NCI-H1417 treated with DMSO at 0.1 percent for 48 hours (cell line): ENCODE measurements around the gene STAU1.
"Not testable (repeated sequence)": the region's sequence is repeated elsewhere in the genome, so short reads cannot be mapped to it uniquely, and the experiment has no call there.

Source experiments
- DNase-seq: peaks from one replicate; lab custom pipeline; 2025; lab: John Stamatoyannopoulos, UW

The STAU1 gene

DNA sequence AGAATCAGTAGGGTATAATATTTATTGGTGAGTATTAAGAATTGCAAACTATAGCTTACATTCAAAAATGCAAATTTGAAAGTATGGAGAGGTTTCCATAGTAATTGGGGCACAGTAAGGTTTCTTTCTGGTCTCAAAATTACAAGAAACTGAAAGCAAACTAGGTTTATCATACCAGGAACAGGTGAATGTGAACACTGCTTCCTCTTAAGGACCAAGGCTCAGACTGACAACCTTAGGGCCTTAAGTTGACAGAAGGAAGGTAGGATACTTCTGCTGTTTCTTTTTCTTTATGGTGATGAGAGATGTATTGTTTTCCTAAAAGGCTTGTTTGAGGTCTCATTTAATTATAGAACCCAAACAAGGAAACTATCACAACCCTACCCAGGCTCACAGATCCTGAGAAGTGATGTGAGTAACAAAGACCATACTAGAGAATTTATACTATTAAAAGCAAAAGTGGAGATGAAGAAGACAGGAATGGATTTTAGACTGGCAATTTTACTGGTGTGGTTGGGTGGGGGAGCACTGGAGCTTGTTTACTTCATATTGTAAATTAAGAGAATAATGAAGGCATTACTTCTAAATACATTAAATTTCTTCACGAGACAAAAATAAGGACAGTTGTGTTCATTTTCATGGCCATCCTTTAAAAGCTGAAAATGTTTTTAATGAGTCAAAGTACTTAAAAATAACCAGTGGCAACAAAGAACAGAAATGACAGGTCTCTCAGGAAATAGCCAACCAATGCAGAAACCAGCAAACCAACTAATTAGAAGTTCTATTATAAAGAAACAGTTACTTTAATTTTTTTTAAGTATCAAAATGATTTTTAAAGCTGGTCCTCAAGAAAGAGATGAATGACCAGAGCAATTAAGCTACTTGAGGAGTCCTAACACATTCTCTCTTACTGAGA lies 21.3 kb downstream of the STAU1 start:
- DNase-seq: no peak

DNA sequence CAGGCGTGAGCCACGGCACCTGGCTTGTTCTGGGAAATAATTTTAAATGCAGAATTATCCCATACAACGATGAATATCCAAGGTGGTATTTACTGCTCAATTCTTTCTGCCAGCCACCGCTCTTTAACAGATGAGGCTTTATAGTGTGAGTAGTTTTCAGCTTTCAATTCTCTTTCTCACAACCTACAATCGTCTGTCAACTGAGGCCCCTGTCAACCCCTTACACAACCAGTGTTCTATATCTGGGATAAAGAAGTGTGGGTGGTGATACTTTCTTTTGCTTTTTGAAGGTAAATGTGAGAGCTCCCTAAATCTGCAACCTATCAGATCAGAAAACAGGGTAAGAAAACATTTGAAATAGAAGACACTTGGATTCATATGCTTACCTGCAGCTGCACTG lies 22.5 kb downstream of the STAU1 start:
- no peak for DNase-seq

DNA sequence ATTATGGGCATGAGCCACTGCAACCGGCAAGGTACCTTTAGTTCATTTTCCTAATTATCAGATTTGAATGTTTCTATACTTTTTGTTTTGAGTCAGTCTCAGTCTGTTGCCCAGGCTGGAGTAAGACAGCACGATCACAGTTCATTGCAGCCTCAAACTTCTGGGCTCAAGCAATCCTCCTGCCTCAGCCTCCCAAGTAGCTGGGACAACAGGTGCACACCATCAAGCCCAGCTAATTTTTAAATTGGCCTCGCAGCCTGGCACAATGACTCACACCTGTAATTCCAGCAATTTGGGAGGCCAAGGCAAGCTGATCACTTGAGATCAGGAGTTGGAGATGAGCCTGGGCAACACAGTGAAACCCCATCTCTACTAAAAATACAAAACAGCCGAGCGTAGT lies 24.4 kb downstream of the STAU1 start:
- no peak for DNase-seq

DNA sequence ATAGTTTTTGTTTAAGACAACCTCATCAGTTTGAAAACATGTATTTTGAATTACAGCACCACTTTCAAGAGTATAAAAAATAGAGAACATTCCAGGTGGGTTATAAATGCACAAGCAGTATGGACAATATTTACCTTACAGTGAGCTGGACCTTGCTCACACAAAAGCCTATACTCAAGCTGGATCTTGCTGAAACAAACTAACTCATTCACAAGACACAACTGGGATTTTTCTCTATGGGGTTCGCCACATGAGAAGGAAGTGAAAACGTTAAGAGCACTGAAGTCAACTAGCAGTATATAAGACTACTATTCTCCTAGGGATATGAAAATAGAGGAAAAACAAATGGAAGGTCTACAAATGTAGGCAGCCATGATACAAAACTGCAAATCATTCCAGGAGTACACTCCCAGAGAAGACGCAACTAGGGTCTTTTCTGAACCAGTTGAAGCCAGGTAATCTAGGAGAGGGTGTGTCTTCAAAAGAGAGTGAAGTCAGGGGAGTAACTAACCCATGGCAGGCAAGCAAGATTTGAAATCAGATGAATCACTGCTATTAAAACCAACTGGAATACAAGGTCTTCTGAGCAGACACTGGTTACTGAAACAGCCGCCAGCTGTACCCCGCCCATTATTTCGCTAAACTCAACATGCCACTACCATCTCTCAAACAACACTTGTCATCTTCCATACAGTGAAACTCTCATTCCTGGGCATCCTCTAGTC lies 26.5 kb downstream of the STAU1 start:
- DNase-seq: no peak

DNA sequence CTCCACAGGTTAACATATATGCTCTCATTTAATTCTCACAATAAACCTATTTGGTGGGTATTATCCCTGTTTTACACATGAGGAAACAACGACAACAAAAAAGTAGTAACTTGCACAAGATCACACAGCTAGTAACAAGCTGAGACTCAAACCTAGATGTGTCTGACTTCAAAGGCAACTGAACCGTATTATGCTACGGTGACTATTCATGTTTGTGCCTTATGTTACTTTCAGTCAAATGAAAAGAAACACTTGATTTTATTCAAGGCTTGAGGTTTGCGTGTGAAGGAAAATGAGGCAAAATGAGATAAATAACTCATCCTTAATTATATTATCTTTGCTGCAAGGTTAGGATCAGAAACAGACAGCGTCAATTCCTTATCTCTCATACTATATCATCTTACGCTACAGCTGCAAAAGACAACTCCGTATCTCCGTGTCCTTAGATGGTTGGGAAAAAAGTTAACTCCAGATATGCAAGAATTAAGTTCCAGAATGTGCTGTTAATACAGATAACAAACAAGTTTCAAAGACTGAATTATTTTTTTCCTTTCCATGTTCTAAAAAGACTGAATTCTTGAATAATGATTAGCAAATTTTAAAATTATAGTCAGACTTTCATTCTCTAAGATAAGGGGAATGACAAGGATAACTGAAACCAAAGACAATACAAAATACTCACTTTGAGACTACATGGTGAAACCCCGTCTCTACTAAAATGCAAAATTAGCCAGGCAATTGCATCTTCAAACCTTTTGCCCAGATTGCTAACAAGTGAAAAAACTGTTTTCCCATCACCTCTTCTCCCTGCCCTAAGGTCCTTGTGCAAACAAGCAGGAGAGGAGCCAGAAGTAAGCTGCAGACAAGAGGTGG lies 27.8 kb downstream of the STAU1 start:
- DNase-seq: no peak

DNA sequence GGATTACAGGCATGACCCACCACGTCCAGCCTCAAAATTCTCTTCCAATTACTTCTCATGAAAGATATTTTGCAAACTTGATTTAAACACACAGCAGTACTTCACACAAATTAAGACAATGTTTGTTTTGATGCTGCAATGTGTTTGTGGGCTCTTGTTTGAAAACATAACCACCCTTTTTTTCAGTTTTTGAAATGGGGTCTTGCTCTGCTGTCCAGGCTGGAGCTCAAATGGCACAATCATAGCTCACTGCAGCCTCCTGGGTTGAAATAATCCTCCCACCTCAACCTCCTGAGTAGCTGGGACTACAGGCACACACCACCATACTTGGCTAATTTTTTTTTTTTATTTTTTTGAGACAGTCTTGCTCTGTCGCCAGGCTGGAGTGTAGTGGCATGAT lies 31.0 kb downstream of the STAU1 start:
- DNase-seq: no peak

DNA sequence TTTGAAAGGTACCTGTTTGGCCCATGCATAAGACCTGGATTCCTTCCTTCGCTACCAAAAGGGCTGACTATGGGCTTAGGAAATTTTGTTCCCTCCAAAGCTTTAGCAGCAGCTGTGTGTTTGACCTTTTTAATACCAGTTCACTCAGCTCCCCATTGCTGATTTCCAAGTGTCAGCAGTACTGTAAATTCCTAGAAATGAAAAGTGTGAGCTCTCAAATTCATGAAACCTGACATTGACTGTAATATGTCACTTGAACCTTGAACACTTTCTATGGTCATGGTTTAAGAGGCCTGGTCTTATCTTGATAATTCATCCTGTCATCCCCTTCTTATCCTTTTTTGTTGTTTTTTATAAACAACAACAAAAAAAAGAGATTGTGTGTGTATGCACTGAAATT lies 31.7 kb downstream of the STAU1 start:
- DNase-seq: no peak

DNA sequence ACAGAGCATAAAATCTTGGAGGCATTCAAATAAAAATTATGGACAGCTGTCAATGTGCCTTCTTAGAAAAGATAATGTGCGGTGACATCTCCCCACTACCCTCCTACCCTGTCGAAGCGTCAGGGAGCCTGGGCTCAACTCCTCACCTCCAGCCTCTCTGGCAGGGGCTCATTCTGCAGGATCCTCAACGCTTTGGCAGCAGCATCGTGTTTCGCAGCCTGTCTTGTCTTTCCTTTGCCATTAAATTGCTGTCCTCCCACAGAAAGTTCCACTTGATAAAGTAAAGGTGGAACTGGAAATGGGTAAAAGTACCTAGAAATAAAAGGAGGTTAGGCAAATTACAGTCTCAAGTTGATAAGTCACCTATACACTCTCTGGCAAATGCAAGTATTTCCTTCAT lies 36.7 kb downstream of the STAU1 start:
- no peak for DNase-seq

DNA sequence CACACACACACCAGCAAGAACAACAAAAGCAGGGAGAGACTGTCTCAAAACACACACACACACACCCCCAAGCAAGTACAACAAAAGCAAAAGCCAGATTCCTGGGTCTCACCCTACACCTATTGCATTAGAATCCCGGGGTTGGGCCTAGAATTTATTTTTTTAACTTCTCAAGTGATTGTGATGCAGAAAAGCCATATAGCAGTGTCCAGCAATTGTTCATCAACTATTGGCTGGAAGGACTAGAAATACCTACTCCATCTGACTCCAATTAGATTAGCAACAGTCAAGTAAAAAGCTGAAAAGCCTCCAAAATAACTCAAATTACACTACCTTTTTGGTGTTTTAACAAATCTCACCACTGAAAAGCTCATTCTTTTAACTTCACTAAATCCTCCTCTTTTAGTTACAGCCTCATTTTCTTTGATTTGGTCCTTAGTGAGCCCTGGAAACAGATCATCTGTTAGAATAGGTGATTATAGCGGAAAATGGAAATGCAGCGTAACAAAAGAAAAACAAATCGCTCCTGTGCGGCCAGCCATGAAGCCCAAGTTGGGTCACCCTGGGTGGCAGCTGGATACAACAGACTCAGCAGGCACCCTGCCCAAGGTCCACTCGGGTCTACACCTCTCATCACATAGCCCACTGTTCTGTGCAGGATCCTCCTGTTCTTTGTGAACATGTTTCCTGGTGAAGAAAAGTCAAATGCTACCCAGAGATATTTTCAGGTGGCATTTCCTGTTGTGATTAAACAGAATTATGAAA lies 38.7 kb downstream of the STAU1 start:
- no peak for DNase-seq

DNA sequence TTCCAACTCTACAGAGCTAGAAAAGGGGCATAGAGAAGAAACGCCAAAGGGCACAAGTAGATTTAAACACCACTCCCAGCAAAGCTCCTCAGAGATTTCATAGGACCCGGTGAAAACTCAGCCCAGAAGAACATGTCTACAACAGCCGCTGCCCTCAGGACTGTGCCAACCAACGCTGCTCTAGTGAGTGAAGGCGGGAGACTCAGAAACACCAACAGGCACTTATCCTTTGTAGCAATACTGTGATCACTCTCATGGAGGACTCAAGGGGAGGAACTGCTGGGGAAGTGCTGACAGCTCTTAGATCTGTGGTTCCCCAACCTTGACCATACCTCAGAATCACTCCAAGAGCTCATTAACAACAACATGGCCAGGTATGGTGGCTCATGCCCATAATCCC lies 39.5 kb downstream of the STAU1 start:
- DNase-seq: no peak

DNA sequence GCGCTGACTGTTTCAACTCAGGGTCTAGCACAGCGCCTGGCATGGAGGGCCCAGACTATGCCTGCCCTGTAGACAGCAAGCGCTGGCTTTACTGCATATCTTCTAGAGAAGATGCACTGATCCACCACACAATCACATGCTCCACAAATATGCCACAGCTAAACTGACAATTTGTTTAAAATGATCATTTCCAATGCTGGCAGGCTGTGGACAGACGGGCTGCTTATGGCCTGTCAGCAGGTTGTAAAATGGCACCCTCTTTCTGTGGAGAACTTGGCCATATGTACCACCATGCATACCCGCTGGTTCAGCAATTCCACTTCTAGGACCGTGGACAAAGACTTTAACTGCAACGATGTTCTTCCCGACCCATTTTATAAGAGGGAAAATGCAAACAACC lies 40.8 kb downstream of the STAU1 start:
- no peak for DNase-seq

DNA sequence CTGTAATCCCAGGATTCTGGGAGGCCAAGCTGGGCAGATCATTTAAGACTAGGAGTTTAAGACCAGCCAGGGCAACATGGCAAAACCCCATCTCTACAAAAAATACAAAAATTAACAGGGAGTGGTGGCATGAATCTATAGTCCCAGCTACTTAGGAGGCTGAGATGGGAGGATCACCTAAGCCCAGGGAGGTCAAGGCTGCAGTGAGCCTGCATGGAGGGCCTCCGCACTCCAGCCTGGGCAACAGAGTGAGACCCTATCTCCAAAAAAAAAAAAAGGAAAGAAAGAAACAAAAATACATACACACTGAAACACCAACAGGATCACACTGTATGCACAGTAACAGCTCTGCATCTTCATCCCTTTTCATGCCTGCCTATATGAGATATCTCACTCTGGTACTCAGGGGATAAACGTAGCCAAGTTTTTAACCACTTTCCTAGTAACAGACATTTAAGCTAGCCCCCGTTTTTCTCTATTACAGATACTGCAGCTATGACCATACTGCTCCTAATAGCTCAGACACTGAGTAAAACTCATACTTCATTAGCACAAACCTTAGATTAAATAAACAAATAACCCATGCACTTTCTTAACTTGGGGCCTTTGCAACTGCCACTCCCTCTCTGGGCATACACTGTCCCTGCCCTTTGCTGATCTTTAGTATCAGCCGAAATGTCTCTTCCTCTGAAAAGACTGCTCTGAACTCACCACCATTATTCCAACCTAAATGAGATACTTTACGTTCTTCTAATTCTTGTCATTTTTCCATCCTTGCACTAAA lies 41.5 kb downstream of the STAU1 start:
- DNase-seq: no peak

DNA sequence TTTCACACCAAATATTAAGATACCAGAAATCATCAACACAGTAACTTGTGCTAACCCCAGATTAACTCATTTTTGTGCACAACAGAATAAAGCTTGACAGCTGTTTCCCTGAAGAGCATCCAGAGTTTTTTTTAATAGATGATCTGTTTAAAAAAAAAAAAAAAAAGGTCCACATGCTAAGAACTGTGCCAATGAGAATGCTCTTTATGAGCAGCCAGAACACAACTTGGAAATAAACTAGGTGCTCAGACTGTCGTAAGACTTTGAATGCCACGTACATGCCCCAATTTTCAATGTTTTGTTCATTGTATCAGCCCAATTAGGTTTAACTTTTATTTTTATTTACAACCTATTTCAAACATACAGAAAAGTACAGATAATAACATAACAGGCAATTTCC lies 47.3 kb downstream of the STAU1 start:
- DNase-seq: no peak

DNA sequence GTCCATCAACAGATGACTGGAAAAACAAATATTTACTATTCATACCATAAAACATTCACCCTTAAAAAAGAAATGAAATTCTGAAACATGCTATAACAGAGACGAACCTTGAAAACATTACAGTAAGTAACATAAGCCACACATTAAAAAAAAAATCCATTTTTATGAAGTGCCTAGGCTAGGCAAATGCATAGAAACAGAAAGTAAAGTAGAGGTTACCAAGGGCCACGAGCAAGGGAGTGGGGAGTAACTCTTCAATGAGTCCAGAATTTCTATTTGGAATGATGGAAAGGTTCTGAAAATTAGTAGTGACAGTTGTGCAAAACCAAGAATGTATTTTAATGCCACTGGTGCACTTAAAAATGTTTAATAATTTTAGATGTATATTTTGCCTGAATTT lies 47.7 kb downstream of the STAU1 start:
- DNase-seq: no peak

DNA sequence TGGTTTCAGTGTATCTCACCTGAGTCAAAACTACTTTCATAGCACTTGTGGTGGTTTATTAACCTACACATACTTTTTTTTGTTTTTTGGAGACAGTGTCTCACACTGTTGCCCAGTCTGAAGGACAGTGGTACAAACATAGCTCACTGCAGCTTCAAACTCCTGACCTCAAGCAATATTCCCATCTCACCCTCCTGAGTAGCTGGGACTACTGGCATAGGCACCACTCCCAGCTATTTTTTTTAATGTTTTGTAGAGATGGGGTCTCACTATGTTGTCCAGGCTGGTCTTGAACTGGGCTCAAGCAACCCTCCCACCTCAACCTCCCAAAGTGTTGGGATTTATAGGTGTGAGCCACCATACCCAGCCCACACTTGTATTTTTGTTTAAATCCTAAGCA lies 49.7 kb downstream of the STAU1 start:
- DNase-seq: no peak

DNA sequence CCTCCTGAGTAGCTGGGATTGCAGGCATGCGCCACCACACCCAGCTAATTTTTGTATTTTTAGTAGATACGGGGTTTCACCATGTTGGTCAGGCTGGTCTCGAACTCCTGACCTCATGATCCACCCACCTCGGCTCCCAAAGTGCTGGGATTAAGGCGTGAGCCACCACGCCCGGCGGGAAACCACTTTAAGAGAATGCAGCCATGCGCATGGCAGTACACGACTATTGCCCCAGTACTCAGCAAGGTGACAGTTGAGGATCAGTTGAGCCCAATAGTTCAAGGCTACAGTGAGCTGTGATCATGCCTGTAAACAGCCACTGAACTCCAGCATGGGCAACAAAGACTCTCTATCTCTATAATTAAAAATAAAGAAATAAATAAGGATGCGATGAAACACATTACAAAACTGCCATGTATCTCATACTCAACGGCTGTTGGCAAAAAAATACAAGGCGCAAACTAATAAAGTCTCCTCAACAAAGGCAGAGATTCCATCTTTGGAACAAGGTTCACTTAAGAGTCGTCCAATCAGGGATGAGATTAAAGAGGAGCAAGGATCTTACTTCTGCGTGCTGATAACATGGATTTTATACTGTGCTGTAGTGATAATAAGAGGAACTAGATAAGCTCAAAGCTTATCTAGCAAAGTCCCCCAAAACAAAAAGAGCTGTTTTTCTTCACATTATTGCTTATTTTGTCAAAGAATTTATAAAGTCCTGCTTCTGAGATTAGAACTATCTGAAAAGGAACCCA lies 51.1 kb downstream of the STAU1 start:
- DNase-seq: no peak

DNA sequence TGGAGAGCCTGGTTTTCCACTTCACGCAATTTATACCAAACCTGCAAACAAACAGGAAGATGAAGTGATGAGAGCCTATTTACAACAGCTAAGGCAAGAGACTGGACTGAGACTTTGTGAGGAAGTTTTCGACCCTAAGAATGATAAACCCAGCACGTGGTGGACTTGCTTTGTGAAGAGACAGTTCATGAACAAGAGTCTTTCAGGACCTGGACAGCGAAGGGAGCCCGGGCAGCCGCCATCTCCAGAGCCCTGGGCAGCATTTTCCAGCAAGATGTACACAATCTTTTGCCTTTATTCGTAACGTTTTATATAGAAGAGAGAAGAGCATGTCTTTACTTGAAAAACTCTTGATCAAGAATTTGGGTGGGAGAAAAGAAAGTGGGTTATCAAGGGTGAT lies 53.3 kb downstream of the STAU1 start:
- not testable (repeated sequence) for DNase-seq

DNA sequence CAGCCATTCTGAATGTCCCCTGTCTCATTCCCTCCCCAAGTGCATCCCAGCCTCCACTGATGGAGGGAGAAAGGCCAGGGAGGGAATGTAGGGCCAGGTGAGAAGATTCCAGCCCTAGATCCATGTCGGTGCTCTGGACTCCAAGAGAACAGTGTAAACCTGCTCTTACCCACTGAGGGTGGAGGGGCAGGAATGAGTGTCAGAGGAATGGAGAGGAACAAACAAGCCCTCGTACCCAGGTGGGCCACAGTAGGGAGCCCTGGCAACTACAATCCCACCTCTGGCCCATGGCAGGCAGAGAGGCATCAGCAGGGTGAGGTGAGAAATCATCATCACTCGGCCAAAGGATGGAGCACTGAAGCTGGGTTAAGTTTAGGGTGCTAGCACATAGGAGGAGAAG lies 54.6 kb downstream of the STAU1 start:
- no peak for DNase-seq

DNA sequence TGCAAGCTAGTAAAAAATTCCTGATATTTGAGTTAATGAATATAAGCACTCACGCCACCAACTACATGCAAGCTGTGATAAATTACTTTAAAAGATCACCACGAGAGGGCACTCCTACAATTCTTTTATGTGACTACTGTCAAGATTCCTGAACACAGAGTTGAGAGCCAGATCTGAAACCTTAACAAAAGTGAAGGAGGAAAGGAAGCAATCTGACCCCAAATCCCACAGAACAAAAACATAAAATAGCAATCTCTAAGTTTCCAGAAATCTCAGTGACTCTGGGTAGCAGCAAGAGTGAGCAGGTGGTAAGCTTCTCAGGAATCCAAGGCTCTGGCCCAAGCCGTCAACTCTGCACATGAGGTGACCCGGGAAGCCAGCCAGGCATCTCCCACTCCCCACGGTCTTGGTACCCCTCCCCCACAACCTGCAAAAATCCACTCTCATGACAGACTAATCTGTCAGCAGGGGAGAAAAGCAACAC lies 55.1 kb downstream of the STAU1 start:
- no peak for DNase-seq

DNA sequence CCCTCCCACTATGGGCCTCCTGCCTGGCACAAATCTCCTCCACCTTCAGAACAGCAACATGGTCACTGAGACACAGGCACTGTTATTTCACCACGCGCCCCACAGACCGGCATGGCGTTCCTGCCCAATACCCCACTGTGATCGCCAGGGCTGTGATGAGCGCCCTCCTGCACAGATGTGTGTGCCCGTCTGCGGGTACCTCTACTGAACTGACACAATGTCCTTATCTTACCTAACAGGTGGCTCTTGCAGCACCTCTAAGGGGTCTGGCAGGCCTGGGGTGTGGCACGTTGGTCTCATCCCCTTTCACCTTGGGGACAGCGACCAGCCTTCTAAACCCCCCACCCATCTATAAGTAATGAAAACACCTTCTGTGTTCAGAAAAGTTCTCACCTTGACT lies 64.2 kb downstream of the STAU1 start:
- no peak for DNase-seq
